Immature natural killer cell (primary cell): ENCODE results near the gene SLX9. TPM values are rescaled to one million over a fixed set of nuclear protein-coding genes. Genes with fewer than 3 reads are reported as not detected.
"Not testable (repeated sequence)": the region's sequence is repeated elsewhere in the genome, so short reads cannot be mapped to it uniquely, and the experiment has no call there.

Experiments used
- DNase-seq, 3 donors: peaks; one replicate each; pipeline ENCODE4 v3.0.0; 2022; ENCODE audit warnings: mixed read lengths in 1 of 3
- H3K27ac Mint-ChIP-seq, 6 donors: one replicate each; pipeline ENCODE4 v1.8.0; 2020; ENCODE audit warnings: mixed read lengths in 6 of 6, mild to moderate bottlenecking in 5 of 6, inconsistent platforms in 4 of 6, moderate library complexity in 3 of 6
- H3K27me3 Mint-ChIP-seq, 3 donors: one replicate each; pipeline ENCODE4 v1.8.0; 2020 to 2021; ENCODE audit warnings: low read depth in 3 of 3, mild to moderate bottlenecking in 3 of 3, mixed read lengths in 3 of 3, moderate library complexity in 3 of 3, inconsistent platforms in 1 of 3
- H3K36me3 Mint-ChIP-seq, 3 donors: one replicate each; pipeline ENCODE4 v1.8.0; 2020; ENCODE audit warnings: mixed read lengths in 3 of 3, inconsistent platforms in 2 of 3, mild to moderate bottlenecking in 2 of 3
- H3K4me1 Mint-ChIP-seq, 2 donors: one replicate each; pipeline ENCODE4 v1.8.0; 2020; ENCODE audit warnings: inconsistent platforms in 2 of 2, mild to moderate bottlenecking in 2 of 2, mixed read lengths in 2 of 2, moderate library complexity in 1 of 2
- H3K4me3 Mint-ChIP-seq, 5 donors: one replicate each; pipeline ENCODE4 v1.8.0; 2020; ENCODE audit warnings: mild to moderate bottlenecking in 5 of 5, mixed read lengths in 5 of 5, inconsistent platforms in 3 of 5, moderate library complexity in 3 of 5
- H3K9me3 Mint-ChIP-seq, 6 donors: one replicate each; pipeline ENCODE4 v1.8.0; 2020; ENCODE audit warnings: mild to moderate bottlenecking in 6 of 6, mixed read lengths in 6 of 6, inconsistent platforms in 4 of 6, moderate library complexity in 3 of 6
- polyA plus RNA-seq, 3 donors: library from polyadenylated mRNA; unstranded; fragments of 300-500 nt; fragmentation: Illumina TruSeq; gene quantifications; one replicate each; pipeline ENCODE4 v1.2.3, GENCODE V29; 2021

Gene SLX9
- polyA plus RNA-seq, 3 donors from 2014 or later = 7.1 to 12.4 (median 11.3) TPM

GRCh38 chr21:44972301-44972814 lies 32.5 kb downstream of the SLX9 start:
- Mint-ChIP-seq H3K27ac (no peak overlapping the region), H3K27me3 (peaks cover 0 to 6% (median 3%) of the 10 kb centered on the region in 3 donors), H3K36me3 (peaks cover 6 to 14% (median 8%) of the 10 kb centered on the region in 3 donors), H3K9me3 (no peaks in the 10 kb centered on the region), H3K4me1 (peaks cover 40 to 41% of the 10 kb centered on the region in 2 donors), H3K4me3 (no peak overlapping the region)
- DNase-seq = no peak

DNA sequence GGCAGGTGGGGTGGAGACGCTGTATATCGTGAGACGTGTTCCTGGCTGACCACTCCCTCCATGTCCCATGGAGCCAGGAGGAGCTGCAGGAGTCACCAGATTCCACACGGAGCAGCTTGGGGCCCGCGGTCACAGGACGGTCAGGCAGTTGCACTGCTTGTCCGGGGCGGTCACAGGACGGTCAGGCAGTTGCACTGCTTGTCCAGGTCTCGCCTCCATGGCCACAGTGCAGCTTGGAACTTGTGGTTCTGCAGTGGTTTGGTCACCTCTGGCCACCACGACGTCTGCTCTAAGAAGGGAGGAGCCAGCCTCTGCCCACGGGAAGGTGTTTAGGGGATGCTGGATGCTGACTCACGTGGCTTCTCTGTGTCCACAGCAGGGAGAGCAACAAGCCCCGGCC lies 33.0 kb downstream of the SLX9 start:
- Mint-ChIP-seq H3K4me1 (peaks cover 35 to 37% of the 10 kb centered on the region in 2 donors), H3K9me3 (no peaks in the 10 kb centered on the region), H3K4me3 (no peak overlapping the region), H3K27me3 (peaks cover 0 to 6% (median 3%) of the 10 kb centered on the region in 3 donors), H3K27ac (no peak overlapping the region), H3K36me3 (peaks cover 6 to 14% (median 8%) of the 10 kb centered on the region in 3 donors)
- no peak for DNase-seq

- peaks cover 0 to 6% (median 0%) of the 10 kb centered on the region in 3 donors for H3K27me3 Mint-ChIP-seq
- H3K4me3 Mint-ChIP-seq = no peak overlapping the region
- DNase-seq = no peak
- H3K27ac Mint-ChIP-seq = peak overlapping the region in 1 of 6 donors; percentile 63
- H3K9me3 Mint-ChIP-seq = no peaks in the 10 kb centered on the region
- peaks cover 27 to 30% of the 10 kb centered on the region in 2 donors for H3K4me1 Mint-ChIP-seq
- H3K36me3 Mint-ChIP-seq = peaks cover 6 to 14% (median 8%) of the 10 kb centered on the region in 3 donors
Observed at GRCh38 chr21:44973598-44973997, 33.8 kb downstream of the SLX9 start.

GRCh38 chr21:44974676-44975075 lies 34.8 kb downstream of the SLX9 start:
- DNase-seq = no peak
- Mint-ChIP-seq H3K4me1 (peaks cover 16 to 20% of the 10 kb centered on the region in 2 donors), H3K9me3 (no peaks in the 10 kb centered on the region), H3K4me3 (no peak overlapping the region), H3K27ac (no peak overlapping the region), H3K27me3 (peaks cover 0 to 3% (median 0%) of the 10 kb centered on the region in 3 donors), H3K36me3 (peaks cover 4 to 10% (median 6%) of the 10 kb centered on the region in 3 donors)

DNA sequence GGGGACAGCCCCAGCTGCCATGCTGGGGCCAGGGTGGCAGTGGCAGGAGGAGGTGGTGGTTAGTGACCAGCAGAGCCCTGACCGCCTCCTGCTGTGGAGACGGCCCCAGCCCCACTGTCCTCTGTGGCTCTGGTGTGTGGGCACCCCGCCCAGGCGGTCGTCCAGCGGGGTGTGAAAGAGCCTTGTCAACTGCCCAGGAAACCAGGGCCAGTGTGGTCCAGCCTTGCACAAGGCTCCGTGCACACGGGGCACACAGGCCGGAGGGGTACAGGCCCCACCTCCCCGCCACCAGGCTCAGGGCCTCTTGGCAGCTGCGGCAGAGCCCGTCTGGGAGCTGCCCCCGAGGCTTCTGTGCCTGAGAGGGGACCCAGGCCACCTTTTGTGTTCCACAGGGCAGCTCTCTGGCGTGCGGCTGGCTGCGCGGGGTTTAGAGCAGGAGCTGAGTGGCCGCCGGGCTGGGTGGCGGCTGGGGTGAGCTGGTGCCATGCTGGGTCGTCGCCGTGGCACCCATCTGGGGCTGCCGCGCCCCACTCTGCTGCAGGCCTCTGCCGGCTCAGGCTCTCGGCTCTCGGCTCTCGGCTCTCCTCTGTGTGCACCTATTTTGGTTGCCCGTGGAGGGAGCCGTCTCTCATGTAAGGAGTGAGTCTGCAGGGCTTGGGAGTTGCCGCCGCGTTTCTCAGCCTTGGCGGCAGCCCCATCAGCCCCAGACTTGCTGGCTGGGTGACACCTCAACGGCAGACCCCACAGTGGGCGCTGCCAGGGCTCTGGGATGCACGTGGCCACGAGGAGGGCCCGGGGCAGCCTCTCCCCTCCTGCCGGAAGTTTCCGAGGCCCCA lies 36.1 kb downstream of the SLX9 start:
- Mint-ChIP-seq H3K9me3 (no peaks in the 10 kb centered on the region), H3K4me3 (no peak overlapping the region), H3K27ac (no peak overlapping the region), H3K4me1 (peaks cover 7 to 9% of the 10 kb centered on the region in 2 donors), H3K36me3 (peaks cover 0 to 6% (median 6%) of the 10 kb centered on the region in 3 donors), H3K27me3 (no peaks in the 10 kb centered on the region)
- no peak for DNase-seq

GRCh38 chr21:44976556-44977393 lies 36.9 kb downstream of the SLX9 start:
- H3K4me1 Mint-ChIP-seq, DNase-seq, H3K27ac Mint-ChIP-seq, H3K4me3 Mint-ChIP-seq, H3K36me3 Mint-ChIP-seq, H3K9me3 Mint-ChIP-seq, H3K27me3 Mint-ChIP-seq: not testable (repeated sequence)

DNA sequence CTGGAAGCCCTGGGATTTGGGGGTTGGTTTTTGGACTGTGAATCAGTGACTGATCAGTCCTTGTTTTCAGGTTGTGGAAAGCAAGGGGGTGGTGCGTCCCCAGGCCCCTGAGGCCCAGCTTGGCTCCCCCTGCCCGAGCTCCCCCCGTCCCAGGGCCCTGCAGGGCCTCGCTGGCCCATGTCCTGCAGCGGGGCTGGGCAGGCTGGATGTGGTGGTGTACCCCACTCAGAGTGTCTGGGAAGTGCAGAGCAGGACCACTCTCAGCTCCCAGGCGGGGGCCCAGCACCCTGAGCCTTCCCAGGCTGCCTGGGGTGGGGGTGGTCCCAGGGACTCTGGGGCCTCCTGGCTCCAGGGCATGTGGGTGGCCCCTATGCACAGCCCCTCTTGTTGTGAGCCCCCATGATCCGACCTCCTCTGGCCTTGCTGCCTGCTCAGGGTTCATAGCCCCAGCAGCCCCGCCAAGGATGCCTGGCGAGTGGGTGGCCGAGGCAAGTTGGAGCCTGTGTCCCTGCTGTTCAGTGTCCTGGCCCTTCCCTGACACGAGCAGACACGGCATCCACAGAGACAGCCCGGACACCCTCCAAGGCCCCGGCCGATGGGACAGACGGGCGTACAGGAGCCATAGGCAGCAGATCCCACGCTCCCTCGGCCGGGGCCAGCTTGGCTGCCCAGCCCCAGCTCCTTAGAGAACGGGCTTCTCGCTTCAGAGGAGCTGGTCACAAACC lies 37.9 kb downstream of the SLX9 start:
- H3K36me3 Mint-ChIP-seq = peaks cover 0 to 6% (median 6%) of the 10 kb centered on the region in 3 donors
- peaks cover 2 to 7% of the 10 kb centered on the region in 2 donors for H3K4me1 Mint-ChIP-seq
- H3K9me3 Mint-ChIP-seq = no peaks in the 10 kb centered on the region
- no peaks in the 10 kb centered on the region for H3K27me3 Mint-ChIP-seq
- no peak for DNase-seq
- no peak overlapping the region for H3K27ac Mint-ChIP-seq
- H3K4me3 Mint-ChIP-seq = no peak overlapping the region

DNA sequence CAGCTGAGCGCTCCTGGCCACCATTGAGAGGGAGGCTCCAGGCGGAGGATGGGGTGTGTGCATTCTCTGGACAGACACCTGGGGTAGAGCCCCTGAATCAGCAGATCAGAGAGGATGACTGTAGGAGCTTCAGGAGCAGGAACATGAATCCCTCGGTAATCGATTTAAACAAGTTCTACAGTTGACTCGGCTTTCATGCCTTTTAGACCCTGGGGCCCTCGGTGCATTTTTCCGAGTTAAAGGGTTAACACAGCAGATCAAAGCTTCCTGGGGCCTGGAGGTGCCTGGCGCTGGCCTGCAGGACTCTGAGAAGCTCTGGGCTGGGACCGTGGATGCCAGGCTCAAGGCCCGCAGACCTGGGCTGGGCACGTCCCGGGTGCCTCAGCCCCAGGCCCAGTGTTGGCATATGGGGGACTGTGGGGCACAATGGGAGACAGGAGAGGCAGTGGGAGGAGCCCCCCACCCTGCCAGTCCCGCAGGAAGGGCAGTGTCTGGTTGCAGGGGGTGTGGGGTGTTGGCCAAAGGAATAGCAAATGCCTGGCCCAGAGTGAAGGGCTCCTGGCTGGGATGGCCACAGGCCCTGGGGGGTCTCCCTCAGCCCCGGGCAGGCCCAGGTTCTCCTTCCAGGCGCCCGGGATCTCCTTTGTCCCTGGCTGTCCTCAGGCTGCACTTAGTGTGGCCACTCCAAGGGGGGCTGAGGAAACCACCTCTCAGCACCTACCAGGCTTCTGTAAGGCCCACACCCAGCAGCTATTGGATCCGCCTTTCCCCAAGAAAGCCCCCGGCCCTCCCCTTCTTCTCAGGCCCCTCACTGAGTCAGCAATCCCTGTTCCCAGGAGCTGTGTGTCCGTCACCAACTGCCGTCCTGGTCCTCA lies 40.1 kb downstream of the SLX9 start:
- no peaks in the 10 kb centered on the region for H3K27me3 Mint-ChIP-seq
- no peak for DNase-seq
- H3K36me3 Mint-ChIP-seq = no peaks in the 10 kb centered on the region
- no peak overlapping the region for H3K27ac Mint-ChIP-seq
- no peak overlapping the region for H3K4me3 Mint-ChIP-seq
- peaks cover 0 to 1% of the 10 kb centered on the region in 2 donors for H3K4me1 Mint-ChIP-seq
- H3K9me3 Mint-ChIP-seq = no peaks in the 10 kb centered on the region

DNA sequence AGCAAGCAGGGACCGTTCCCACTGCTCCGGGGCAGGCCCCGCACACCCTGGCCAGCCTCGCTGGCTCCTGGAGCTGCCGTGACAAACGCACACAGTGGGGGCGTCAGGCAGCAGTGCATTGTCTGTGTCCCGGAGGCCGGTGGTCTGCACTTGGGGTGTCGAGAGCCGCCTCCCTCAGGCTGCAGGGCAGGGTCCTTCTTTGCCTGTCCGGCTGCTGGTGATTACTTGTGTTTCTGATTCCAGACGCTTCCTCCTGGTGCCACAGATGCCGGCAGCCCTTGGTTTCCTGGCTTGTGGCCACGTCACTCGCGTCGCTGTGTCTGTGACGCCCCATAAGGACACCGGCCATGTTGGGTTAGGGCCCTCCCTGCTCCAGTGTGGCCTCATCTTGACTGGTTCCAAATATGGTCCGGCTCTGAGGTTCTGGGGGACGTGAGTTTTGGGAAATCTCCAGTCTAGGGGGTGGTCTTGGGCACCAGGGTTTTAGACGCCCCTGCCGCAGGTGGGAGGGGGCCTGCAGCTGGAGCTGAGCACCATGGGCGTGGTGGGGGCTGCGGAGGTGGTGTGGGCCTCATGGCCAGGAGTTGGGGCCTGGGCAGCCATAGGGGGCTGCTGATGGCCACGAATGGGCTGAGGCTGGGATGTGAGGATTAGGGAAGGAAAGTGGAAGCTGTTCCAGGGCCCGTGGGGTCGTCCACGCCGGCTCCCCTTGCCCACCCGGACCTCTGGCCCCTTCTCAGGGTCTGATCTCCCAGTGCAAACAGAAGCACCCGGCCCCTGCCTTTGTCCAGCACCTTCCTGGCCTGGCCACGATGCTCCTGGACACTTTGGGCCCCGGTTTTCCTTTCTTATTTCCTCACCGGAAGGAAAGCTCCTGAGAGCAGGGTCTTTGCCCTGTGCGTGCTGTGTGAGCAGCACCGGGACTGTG lies 41.0 kb downstream of the SLX9 start:
- DNase-seq = no peak
- Mint-ChIP-seq H3K36me3 (no peaks in the 10 kb centered on the region), H3K4me1 (peaks cover 0 to 1% of the 10 kb centered on the region in 2 donors), H3K27ac (no peak overlapping the region), H3K27me3 (no peaks in the 10 kb centered on the region), H3K9me3 (no peaks in the 10 kb centered on the region), H3K4me3 (no peak overlapping the region)

DNA sequence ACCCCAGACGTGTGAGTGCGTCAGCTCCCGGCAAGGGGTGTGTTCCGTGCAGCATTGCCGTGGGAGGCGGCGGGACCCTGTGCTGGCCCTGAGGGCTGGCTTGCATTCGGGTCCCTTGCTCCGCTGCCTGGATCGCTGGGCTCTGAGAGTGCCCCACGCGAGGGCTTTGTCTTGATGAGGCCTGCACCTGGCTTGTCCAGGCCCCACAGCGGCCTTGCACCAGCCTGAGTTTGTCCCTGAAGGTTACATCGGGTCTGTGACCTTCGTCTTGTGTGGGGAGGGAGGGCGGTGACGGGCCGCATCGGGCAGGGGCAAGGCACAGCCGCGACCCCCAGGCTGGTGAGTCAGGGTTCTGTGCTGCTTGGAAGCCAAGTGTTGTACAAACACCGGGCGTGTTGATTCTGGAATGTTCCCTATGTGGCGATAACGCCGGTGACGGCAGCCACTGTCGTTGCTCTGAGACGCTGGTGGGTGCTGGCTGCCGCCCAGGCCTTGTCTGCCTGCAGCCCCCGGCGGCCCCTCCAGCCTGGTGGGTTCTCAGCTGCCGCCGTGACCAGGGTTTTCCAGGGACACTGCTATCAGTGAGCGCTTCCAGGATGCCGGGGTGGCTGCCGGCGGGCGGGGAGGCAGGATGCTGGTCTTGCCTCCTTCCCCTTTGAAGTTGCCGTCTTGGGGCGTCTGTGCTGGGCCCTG lies 42.9 kb downstream of the SLX9 start:
- no peak overlapping the region for H3K4me3 Mint-ChIP-seq
- no peaks in the 10 kb centered on the region for H3K36me3 Mint-ChIP-seq
- H3K27ac Mint-ChIP-seq = no peak overlapping the region
- DNase-seq = no peak
- H3K27me3 Mint-ChIP-seq = no peaks in the 10 kb centered on the region
- peaks cover 0 to 1% of the 10 kb centered on the region in 2 donors for H3K4me1 Mint-ChIP-seq
- H3K9me3 Mint-ChIP-seq = no peaks in the 10 kb centered on the region

DNA sequence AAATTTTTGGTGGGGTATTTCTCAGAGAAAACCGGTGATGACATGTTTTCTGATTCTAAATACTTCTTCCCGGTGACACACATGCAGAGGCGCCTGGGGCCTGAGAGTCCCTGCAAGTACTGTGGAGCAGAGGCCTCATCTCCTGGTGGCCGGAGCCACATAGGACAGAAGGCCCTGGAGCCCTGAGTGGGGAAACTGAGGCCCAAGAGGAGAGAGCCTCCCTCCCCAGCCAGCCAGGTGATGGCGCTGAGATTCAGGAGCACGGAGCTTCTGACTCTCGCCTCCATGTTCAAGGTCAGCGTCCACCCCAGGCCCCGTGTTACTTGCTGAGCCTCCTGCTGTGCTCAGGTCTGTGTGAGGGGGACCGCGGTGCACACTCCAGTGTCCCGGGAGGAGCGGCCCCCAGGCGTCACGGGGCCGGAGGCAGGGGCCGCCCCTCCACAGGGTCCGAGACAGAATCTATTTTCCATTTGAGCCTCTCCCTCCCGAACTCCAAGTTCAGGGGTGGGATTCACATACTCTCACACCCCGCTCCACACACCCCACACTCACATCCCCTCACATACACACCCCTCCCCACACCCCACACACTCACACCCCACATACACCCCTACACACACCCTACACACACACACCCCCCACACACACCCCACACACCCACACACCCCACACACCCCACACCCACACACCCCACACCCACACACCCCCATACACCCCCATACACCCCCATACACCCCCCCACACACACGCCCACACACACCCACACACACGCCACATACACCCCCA lies 43.8 kb downstream of the SLX9 start:
- H3K9me3 Mint-ChIP-seq = no peaks in the 10 kb centered on the region
- H3K36me3 Mint-ChIP-seq = no peaks in the 10 kb centered on the region
- H3K27me3 Mint-ChIP-seq = no peaks in the 10 kb centered on the region
- H3K4me3 Mint-ChIP-seq = no peak overlapping the region
- no peak for DNase-seq
- H3K27ac Mint-ChIP-seq = no peak overlapping the region
- peaks cover 0 to 1% of the 10 kb centered on the region in 2 donors for H3K4me1 Mint-ChIP-seq
